HCT116 (cell line): ENCODE data around the gene LAIR1.
"Not testable (repeated sequence)": the region's sequence is repeated elsewhere in the genome, so short reads cannot be mapped to it uniquely, and the experiment has no call there.

ENCODE experiments used
- CTCF ChIP-seq, 3 experiments: fragments of 200-600 bp in 1 of 3; sonication (generic) in 1 of 3; IDR thresholded peaks in 2 of 3; conservative IDR thresholded peaks in 1 of 3; 2 replicates each; pipeline ENCODE4 v1.5.1; 2012 to 2017; ENCODE audit warnings: low read depth in 2 of 3, low read length in 2 of 3, antibody characterized with exemption in 1 of 3, borderline replicate concordance in 1 of 3, control low read depth in 1 of 3, mild to moderate bottlenecking in 1 of 3, mixed read lengths in 1 of 3, mixed run types in 1 of 3, moderate library complexity in 1 of 3; ENCODE audit not compliant: insufficient read depth in 1 of 3
- EZH2phosphoT487 ChIP-seq: fragments of 200-600 bp; IDR thresholded peaks from 2 replicates; pipeline ENCODE4 v1.6.1; 2018; ENCODE audit warnings: antibody characterized with exemption, borderline replicate concordance
- POLR2A ChIP-seq: IDR thresholded peaks from 2 replicates; pipeline ENCODE4 v1.7.0; 2011; ENCODE audit warnings: borderline replicate concordance; ENCODE audit not compliant: insufficient read depth, insufficient read length; ENCODE audit errors: extremely low read depth
- POLR2AphosphoS5 ChIP-seq: IDR thresholded peaks from 2 replicates; pipeline ENCODE4 v1.6.1; 2011; ENCODE audit warnings: mild to moderate bottlenecking, low read depth, low read length, moderate library complexity

- not testable (repeated sequence) for TF ChIP-seq CTCF (IDR thresholded peaks at IDR 0.05 in 2 of 3, conservative IDR thresholded peaks at IDR 0.05 in 1 of 3; ENCODE audit: borderline replicate concordance in 1 of 3, insufficient read depth in 1 of 3, low read depth in 2 of 3, low read length in 2 of 3); POLR2A; POLR2AphosphoS5; EZH2phosphoT487
Observed at GRCh38 chr19:54371453-54371852, 6.7 kb upstream of the LAIR1 start.
